Prostate gland (tissue), 2 donors: ENCODE measurements around the gene FOS. TPM values are rescaled to one million over a fixed set of nuclear protein-coding genes. Genes with fewer than 3 reads are reported as not detected.

Experiments
- DNase-seq: peaks from one replicate; pipeline ENCODE4 v3.0.0-alpha.2; 2019; ENCODE audit warnings: low spot score
- H3K27ac ChIP-seq, 2 donors: fragments of 200-600 bp; sonication (generic); 2 replicates each; pipeline ENCODE4 v1.5.1; 2017 to 2019
- H3K27me3 ChIP-seq: fragments of 200-600 bp; sonication (generic); replicated peaks from 2 replicates; pipeline ENCODE4 v1.5.1; 2019; ENCODE audit not compliant: insufficient read depth
- H3K36me3 ChIP-seq, 2 donors: fragments of 200-600 bp; sonication (generic); 1 replicate in 1 of 2; 2 replicates in 1 of 2; pipeline versions ENCODE4 v1.5.1 to v1.8.1; 2017 to 2019
- H3K4me1 ChIP-seq: fragments of 200-600 bp; sonication (generic); replicated peaks from 2 replicates; pipeline ENCODE4 v1.5.1; 2019
- H3K4me3 ChIP-seq, 2 donors: fragments of 200-600 bp; sonication (generic); 2 replicates each; pipeline ENCODE4 v1.5.1; 2017 to 2019
- H3K9me3 ChIP-seq: fragments of 200-600 bp; sonication (generic); 2 replicates; pipeline ENCODE4 v1.5.1; 2017
- POLR2A ChIP-seq: fragments of 450-650 bp; IDR thresholded peaks from one replicate; pipeline ENCODE4 v1.6.1; 2016; ENCODE audit warnings: antibody characterized with exemption, mild to moderate bottlenecking
- POLR2AphosphoS5 ChIP-seq: sonication (generic); formaldehyde crosslinking; IDR thresholded peaks from one replicate; pipeline ENCODE4 v1.6.1; 2017; ENCODE audit warnings: antibody characterized with exemption
- WGBS: methylation state at CpG from one replicate; pipeline ENCODE4 v1.1.5; 2018; 5-methylcytosine and 5-hydroxymethylcytosine counted together
- intact Hi-C: fragments of 100-400 bp; cut with DNase I; formaldehyde crosslinking; loops from one replicate; pipeline ENCODE4 v1.14.2; 2022
- small RNA-seq, 2 donors: library from RNA; depleted of rRNA; stranded (forward); fragments of <200 nt; gene quantifications; one replicate each; pipeline ENCODE3, GENCODE V24; 2016
- total RNA-seq, 2 donors: library from RNA; depleted of rRNA; stranded (reverse); fragments of >200 nt; gene quantifications; one replicate each; pipeline ENCODE4 v1.1.0, GENCODE V29; 2016
- TF ChIP-seq, protein P1 (sequence below), 4 experiments: fragments of 200-600 bp in 2 of 4; fragments of 450-650 bp in 2 of 4; sonication (generic) in 2 of 4; IDR thresholded peaks; 1 replicate in 3 of 4; 2 replicates in 1 of 4; pipeline ENCODE4 v1.5.1; 2016 to 2019; ENCODE audit warnings: antibody characterized with exemption in 4 of 4, mild to moderate bottlenecking in 2 of 4, moderate library complexity in 2 of 4

FOS gene
- total RNA-seq, 2 donors from 2014 or later: 73.9 to 127 TPM

DNA sequence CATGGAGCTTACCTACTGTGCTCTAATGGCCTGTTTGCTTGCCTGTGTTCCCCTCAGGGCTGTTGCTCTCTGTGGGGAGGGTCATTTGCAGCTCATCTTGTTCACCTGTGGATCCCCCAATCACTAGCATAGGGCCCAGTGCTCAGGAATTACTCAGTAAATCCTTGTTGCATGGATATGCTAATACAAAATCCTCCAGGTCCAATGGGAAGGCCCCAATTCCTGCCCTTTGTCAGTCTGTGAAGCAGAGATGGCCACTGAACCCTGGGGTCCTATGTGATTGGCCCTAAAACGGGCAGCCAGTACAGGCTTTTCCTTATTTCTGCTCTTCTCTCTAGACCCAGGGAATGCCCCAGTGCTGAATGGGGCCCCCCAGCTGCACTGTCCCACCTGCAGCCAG is 44.1 kb downstream of the FOS start:
- Histone ChIP-seq H3K9me3 (no peaks in the 10 kb centered on the region), H3K4me3 (no peak overlapping the region), H3K27ac (no peak overlapping the region), H3K27me3 (no peaks in the 10 kb centered on the region), H3K4me1 (no peaks in the 10 kb centered on the region), H3K36me3 (no peaks in the 10 kb centered on the region)
- TF ChIP-seq POLR2A (no peak), POLR2AphosphoS5 (no peak)
- intact Hi-C loops: no loop called here
- WGBS: 79% methylated on average over 1 of the region's 1 CpG
- DNase-seq: no peak

DNA sequence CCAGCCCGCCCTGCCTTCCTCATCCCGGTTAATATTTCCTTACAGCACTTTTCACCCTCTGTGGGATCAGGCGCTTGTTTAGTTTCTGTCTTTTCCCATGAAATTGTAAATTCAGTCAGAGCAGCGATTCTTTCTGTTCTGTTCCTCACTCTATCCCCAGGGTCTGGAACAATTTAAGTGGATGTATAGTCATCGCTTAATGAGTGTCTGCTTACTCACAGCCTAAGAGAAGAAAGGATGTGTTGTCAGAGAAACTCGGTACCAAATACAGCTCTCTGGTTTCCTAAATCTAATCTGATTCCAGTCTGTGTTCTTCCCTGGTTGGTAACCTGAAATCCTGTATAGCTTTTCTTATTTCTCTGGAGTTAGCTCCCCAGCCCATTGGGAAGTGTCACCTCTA is 44.9 kb downstream of the FOS start:
- WGBS: 66% methylated on average over 6 of the region's 6 CpGs
- intact Hi-C loops: no loop called here

DNA sequence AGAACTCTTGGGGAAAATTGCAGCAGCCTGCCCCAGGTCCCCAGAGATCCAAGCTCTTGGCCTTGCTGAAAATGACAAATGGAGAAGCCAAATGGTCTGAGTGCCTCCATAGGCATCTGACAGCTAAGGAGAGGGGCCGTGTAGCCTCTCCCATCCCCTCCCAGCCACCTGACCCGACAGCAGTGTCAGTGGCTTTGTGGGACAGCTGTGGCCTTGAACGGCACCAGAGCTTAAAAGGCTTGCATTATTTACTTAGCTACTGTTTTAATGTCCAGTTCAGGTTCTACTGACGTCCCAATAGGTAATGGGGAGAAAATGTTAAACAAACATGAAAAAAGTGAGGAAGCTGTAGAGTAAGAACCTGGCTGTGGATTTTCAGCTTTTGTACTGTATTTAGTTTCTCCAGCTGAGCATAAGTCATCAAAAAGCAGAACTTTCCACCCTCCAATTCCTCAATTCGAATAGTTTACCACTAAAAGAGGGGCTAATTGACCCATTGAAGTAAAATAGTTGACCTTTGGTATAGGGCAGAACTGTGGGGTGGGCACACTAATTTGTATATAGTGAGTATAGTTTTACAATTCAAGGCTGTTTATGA is 50.0 kb downstream of the FOS start:
- Histone ChIP-seq H3K36me3 (no peaks in the 10 kb centered on the region), H3K9me3 (no peaks in the 10 kb centered on the region), H3K27ac (no peak overlapping the region), H3K27me3 (no peaks in the 10 kb centered on the region), H3K4me3 (no peak overlapping the region), H3K4me1 (no peaks in the 10 kb centered on the region)
- WGBS: 49% methylated on average over 5 of the region's 5 CpGs
- no peak for DNase-seq
- intact Hi-C loops: no loop called here
- TF ChIP-seq, protein P1, sequence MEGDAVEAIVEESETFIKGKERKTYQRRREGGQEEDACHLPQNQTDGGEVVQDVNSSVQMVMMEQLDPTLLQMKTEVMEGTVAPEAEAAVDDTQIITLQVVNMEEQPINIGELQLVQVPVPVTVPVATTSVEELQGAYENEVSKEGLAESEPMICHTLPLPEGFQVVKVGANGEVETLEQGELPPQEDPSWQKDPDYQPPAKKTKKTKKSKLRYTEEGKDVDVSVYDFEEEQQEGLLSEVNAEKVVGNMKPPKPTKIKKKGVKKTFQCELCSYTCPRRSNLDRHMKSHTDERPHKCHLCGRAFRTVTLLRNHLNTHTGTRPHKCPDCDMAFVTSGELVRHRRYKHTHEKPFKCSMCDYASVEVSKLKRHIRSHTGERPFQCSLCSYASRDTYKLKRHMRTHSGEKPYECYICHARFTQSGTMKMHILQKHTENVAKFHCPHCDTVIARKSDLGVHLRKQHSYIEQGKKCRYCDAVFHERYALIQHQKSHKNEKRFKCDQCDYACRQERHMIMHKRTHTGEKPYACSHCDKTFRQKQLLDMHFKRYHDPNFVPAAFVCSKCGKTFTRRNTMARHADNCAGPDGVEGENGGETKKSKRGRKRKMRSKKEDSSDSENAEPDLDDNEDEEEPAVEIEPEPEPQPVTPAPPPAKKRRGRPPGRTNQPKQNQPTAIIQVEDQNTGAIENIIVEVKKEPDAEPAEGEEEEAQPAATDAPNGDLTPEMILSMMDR (IDR thresholded peaks at IDR 0.05): no peak
- TF ChIP-seq POLR2A (no peak), POLR2AphosphoS5 (no peak)

More for the DNA sequence above, 44.9 kb downstream of the FOS start:
- no peaks in the 10 kb centered on the region for H3K36me3 ChIP-seq
- DNase-seq: no peak
- H3K27me3 ChIP-seq: no peaks in the 10 kb centered on the region
- H3K9me3 ChIP-seq: no peaks in the 10 kb centered on the region
- H3K4me3 ChIP-seq: no peak overlapping the region
- no peaks in the 10 kb centered on the region for H3K4me1 ChIP-seq
- TF ChIP-seq POLR2AphosphoS5 (no peak), POLR2A (no peak)
- TF ChIP-seq, protein P1 (IDR thresholded peaks at IDR 0.05): no peak
- no peak overlapping the region for H3K27ac ChIP-seq

DNA sequence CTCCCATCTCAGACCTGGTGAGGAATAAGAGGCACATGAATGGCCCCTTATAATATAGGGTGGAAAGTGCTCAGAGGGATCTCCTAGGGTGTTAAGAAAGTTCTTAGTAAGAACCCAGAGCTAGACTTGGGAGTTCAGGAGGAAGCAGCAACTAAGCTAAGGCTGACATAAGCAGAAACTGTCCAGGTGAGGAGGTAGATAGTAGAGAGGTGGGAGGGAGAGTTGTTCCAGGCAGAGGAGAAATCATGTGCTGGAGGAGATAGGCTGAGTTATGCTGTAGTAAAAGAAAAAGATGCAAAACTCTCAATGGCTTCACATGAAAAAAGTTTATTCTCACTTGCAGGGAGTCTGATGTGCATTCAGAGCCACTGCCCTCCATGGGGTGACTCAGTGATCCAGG is 50.7 kb downstream of the FOS start:
- Histone ChIP-seq H3K27me3 (no peaks in the 10 kb centered on the region), H3K27ac (no peak overlapping the region), H3K4me3 (no peak overlapping the region), H3K9me3 (no peaks in the 10 kb centered on the region), H3K4me1 (no peaks in the 10 kb centered on the region), H3K36me3 (no peaks in the 10 kb centered on the region)
- TF ChIP-seq, protein P1 (IDR thresholded peaks at IDR 0.05): no peak
- TF ChIP-seq POLR2AphosphoS5: no peak
- TF ChIP-seq POLR2A: no peak
- DNase-seq: no peak
- intact Hi-C loops: no loop called here

DNA sequence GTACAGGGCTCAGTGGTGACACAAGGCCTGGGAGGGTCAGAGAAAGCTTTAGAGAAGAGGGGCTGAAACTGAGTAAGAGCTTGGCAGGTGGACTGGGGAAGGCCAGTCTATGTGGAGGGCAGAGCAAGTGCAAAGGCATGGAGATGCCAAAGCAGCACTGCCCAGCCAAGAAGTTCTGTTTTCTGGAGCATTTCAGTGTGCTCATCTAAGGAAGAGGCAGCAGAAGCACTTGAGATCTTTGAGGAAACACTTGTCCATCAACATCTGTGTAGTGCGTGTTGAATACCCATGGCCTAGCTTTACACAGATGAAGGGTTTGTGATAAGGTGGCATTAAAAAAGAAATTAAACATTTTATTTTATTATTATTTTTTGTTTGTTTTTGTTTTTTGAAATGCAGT is 52.8 kb downstream of the FOS start:
- intact Hi-C loops: no loop called here
- Histone ChIP-seq H3K36me3 (no peaks in the 10 kb centered on the region), H3K4me1 (no peaks in the 10 kb centered on the region), H3K27me3 (no peaks in the 10 kb centered on the region), H3K4me3 (no peak overlapping the region), H3K9me3 (no peaks in the 10 kb centered on the region), H3K27ac (no peak overlapping the region)
- TF ChIP-seq POLR2A (no peak), POLR2AphosphoS5 (no peak)
- TF ChIP-seq, protein P1 (IDR thresholded peaks at IDR 0.05): no peak
- WGBS: 90% methylated on average over 1 of the region's 1 CpG
- DNase-seq: no peak

Small RNAs within 50 kb of the gene (small RNA-seq; reads per million reads assigned to genes)
- 0 reads per million in 2 donors for gene RF00004

Other genes starting within 250 kb of the FOS start
- gene MLH3, start 227.4 kb upstream of the FOS start, total RNA-seq: 10 to 100 TPM; 23.3 to 29.6 TPM
- 10 to 100 TPM; 11.2 to 14.3 TPM for gene ACYP1, start 214.8 kb upstream of the FOS start, total RNA-seq
- gene ZC2HC1C, start 209.2 kb upstream of the FOS start, total RNA-seq: 10 to 100 TPM in 1 of 2 donors, 1 to 10 TPM in 1; 1.8 to 19.4 TPM
- gene NEK9, start 151.8 kb upstream of the FOS start, total RNA-seq: 10 to 100 TPM; 59.5 to 89.8 TPM
- gene TMED10, start 102.2 kb upstream of the FOS start, total RNA-seq: 100 to 1,000 TPM; 320 to 397 TPM
- gene JDP2, start 149.2 kb downstream of the FOS start, total RNA-seq: 10 to 100 TPM; 27.1 to 34.0 TPM
- 10 to 100 TPM in 1 of 2 donors, 1 to 10 TPM in 1; 3.1 to 11.8 TPM for gene BATF, start 243.6 kb downstream of the FOS start, total RNA-seq